Hepatocyte (in vitro differentiated cells): Measurements from ENCODE around the gene NAP1L4. TPM values are rescaled to one million over a fixed set of nuclear protein-coding genes. Genes with fewer than 3 reads are reported as not detected.

ENCODE experiments used
- DNase-seq: peaks from one replicate; pipeline ENCODE4 v3.0.0-alpha.2; 2016; ENCODE audit warnings: low spot score
- H2AFZ ChIP-seq: fragments of 200-600 bp; sonication (generic); 2 replicates; pipeline ENCODE4 v1.6.0; 2016; ENCODE audit warnings: antibody characterized with exemption, mild to moderate bottlenecking
- H3K27ac ChIP-seq: fragments of 200-600 bp; sonication (generic); 2 replicates; pipeline ENCODE4 v1.5.1; 2016; ENCODE audit warnings: mild to moderate bottlenecking
- H3K27me3 ChIP-seq: fragments of 200-600 bp; sonication (generic); 2 replicates; pipeline ENCODE4 v1.6.1; 2016
- H3K36me3 ChIP-seq: fragments of 200-600 bp; sonication (generic); replicated peaks from 2 replicates; pipeline ENCODE4 v1.5.1; 2016; ENCODE audit warnings: low read depth; ENCODE audit not compliant: insufficient read depth
- H3K4me1 ChIP-seq: fragments of 200-600 bp; sonication (generic); 2 replicates; pipeline ENCODE4 v1.5.1; 2016; ENCODE audit warnings: mild to moderate bottlenecking, moderate library complexity; ENCODE audit not compliant: insufficient read depth
- H3K4me2 ChIP-seq: fragments of 200-600 bp; sonication (generic); 2 replicates; pipeline ENCODE4 v1.6.0; 2016
- H3K4me3 ChIP-seq: fragments of 200-600 bp; sonication (generic); 2 replicates; pipeline ENCODE4 v1.5.1; 2016; ENCODE audit warnings: mild to moderate bottlenecking
- H3K79me2 ChIP-seq: fragments of 200-600 bp; sonication (generic); 2 replicates; pipeline ENCODE4 v1.6.0; 2017; ENCODE audit warnings: mild to moderate bottlenecking
- H3K9me2 ChIP-seq: fragments of 200-600 bp; sonication (generic); replicated peaks from 2 replicates; pipeline ENCODE4 v1.6.0; 2017; ENCODE audit warnings: mild to moderate bottlenecking; ENCODE audit not compliant: insufficient read depth
- H3K9me3 ChIP-seq: fragments of 200-600 bp; sonication (generic); 2 replicates; pipeline ENCODE4 v1.5.1; 2016; ENCODE audit warnings: low read depth, mild to moderate bottlenecking
- H4K20me1 ChIP-seq: fragments of 200-600 bp; sonication (generic); 2 replicates; pipeline ENCODE4 v1.6.0; 2016; ENCODE audit warnings: mild to moderate bottlenecking; ENCODE audit not compliant: insufficient read depth, poor library complexity, severe bottlenecking
- EZH2 ChIP-seq: fragments of 200-600 bp; sonication (generic); IDR thresholded peaks from 2 replicates; pipeline ENCODE4 v1.6.1; 2016; ENCODE audit warnings: antibody characterized with exemption, mild to moderate bottlenecking, borderline replicate concordance
- EZH2phosphoT487 ChIP-seq: fragments of 200-600 bp; sonication (generic); IDR thresholded peaks from one replicate; pipeline ENCODE4 v1.6.1; 2018; ENCODE audit warnings: antibody characterized with exemption, mild to moderate bottlenecking, low read depth, moderate library complexity; ENCODE audit not compliant: unreplicated experiment, severe bottlenecking
- WGBS: methylation state at CpG from one replicate; pipeline ENCODE4 v1.1.6; 2016; ENCODE audit warnings: low lambda C conversion rate; ENCODE audit errors: missing lambda C conversion rate; 5-methylcytosine and 5-hydroxymethylcytosine counted together
- polyA plus RNA-seq: library from polyadenylated mRNA; unstranded; fragments of >200 nt; fragmentation: Nextera tagmentation; extraction: Ambion mirVana; gene quantifications from 2 replicates; pipeline ENCODE4 v1.2.1, GENCODE V29; 2016
- total RNA-seq: library from RNA; depleted of rRNA; stranded (reverse); fragments of >200 nt; gene quantifications from 2 replicates; pipeline ENCODE4 v1.2.3, GENCODE V29; 2014
- TF ChIP-seq, protein P1 (sequence below): fragments of 200-600 bp; sonication (generic); IDR thresholded peaks from 2 replicates; pipeline ENCODE4 v1.5.1; 2016; ENCODE audit warnings: antibody characterized with exemption, mild to moderate bottlenecking; ENCODE audit not compliant: poor library complexity

NAP1L4 gene
- total and polyA plus RNA-seq, 2 experiments from 2014 or later = 79.0 to 118 TPM

DNA sequence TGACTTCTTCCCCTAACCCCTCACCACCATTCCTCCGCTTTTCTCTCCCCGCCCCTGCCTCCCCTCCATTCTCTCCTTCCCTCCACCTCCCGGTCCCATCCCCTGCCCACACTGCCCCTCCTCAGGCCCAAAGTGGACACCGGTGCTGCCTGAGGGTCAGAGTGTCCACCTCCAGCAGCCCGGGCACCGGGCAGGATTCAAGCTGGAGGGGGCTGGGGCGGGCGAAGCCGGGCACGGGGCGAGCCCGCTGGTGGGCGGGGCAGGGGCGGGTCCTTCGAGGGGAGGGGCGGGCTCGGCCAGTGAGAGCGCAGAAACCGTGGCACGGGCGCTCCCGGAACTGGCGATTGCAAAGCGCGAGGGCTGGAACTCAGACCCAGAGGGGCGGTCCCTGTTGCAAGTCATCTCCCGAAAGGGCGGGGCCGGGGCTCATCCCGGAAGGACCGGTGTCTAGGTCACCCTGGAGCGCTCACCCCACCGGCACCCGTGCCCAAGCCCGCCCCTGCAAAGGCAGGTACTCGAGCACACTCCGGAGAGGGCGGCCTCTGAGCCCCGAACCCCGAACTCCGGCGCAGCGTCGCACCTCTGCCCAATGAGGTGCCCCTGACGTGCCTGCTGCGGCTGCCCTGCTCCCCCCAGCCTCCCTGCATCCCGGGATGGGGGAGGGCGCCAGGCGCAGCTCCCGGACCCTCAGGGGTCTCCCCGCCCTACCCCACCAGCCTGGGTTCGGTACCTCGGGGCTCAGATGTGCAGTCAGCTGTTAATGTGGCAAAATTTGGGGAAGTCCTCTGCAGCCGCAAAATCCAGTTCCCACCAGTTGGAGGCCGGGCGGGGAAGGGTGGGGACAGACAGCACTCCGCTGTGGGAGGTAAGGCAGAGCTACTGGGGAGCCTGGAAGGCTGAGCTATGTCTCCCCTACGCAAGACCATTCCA, 90.0 kb downstream of the NAP1L4 start:
- peaks cover 10% of the 10 kb centered on the region for H3K79me2 ChIP-seq
- TF ChIP-seq EZH2phosphoT487 (no peak), EZH2 (no peak)
- TF ChIP-seq, protein P1, sequence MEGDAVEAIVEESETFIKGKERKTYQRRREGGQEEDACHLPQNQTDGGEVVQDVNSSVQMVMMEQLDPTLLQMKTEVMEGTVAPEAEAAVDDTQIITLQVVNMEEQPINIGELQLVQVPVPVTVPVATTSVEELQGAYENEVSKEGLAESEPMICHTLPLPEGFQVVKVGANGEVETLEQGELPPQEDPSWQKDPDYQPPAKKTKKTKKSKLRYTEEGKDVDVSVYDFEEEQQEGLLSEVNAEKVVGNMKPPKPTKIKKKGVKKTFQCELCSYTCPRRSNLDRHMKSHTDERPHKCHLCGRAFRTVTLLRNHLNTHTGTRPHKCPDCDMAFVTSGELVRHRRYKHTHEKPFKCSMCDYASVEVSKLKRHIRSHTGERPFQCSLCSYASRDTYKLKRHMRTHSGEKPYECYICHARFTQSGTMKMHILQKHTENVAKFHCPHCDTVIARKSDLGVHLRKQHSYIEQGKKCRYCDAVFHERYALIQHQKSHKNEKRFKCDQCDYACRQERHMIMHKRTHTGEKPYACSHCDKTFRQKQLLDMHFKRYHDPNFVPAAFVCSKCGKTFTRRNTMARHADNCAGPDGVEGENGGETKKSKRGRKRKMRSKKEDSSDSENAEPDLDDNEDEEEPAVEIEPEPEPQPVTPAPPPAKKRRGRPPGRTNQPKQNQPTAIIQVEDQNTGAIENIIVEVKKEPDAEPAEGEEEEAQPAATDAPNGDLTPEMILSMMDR = no peak
- H3K4me1 ChIP-seq = peaks cover 16% of the 10 kb centered on the region
- peak overlapping the region; percentile 99 for H3K4me2 ChIP-seq
- no peaks in the 10 kb centered on the region for H3K36me3 ChIP-seq
- peak overlapping the region; percentile 92 for H3K27ac ChIP-seq
- no peaks in the 10 kb centered on the region for H3K9me2 ChIP-seq
- peak overlapping the region; percentile 85 for H2AFZ ChIP-seq
- peak; percentile 97 for DNase-seq
- no peaks in the 10 kb centered on the region for H3K9me3 ChIP-seq
- H4K20me1 ChIP-seq = no peaks in the 10 kb centered on the region
- 6% methylated on average over 31 of the region's 58 CpGs for WGBS
- no peaks in the 10 kb centered on the region for H3K27me3 ChIP-seq
- H3K4me3 ChIP-seq = peak overlapping the region; percentile 88

DNA sequence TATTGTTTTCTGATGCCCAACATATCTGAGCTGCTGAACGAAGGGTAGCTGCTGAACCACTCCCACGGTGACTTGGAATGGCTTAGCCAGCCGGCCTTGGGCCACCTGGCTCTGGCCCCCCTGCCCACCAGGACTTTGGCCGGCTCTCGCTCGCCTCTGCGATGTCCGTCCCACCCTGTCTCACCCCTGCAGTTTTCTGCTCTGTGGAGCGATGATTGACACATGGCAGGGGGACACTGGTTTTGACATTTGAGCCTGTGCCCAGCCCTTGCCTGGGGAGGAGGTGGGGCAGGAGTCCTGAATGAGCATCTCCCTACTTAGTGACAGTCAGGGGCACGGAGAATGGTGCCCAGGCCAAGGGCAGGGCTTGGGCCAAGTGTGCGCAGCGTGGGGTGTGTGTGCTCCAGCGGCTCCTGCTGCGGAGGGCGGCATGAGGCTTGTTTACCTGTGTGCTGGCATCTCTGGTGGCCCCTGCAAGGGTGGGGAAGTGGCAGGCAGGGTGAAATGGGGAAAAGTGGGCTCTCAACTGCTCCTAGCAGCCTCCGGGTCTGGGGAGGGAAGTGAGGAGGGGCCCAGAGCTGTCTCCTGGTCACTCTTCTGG, 90.8 kb downstream of the NAP1L4 start:
- Histone ChIP-seq H3K27me3 (no peaks in the 10 kb centered on the region), H3K9me3 (no peaks in the 10 kb centered on the region), H4K20me1 (no peaks in the 10 kb centered on the region), H2AFZ (peak overlapping the region; percentile 85), H3K79me2 (peaks cover 10% of the 10 kb centered on the region), H3K9me2 (no peaks in the 10 kb centered on the region), H3K36me3 (no peaks in the 10 kb centered on the region), H3K4me3 (no peak overlapping the region), H3K27ac (peak overlapping the region; percentile 66), H3K4me1 (peaks cover 16% of the 10 kb centered on the region), H3K4me2 (peak overlapping the region; percentile 99)
- 89% methylated on average over 15 of the region's 16 CpGs for WGBS
- TF ChIP-seq EZH2 (no peak), EZH2phosphoT487 (no peak)
- TF ChIP-seq, protein P1 = no peak
- DNase-seq = no peak

DNA sequence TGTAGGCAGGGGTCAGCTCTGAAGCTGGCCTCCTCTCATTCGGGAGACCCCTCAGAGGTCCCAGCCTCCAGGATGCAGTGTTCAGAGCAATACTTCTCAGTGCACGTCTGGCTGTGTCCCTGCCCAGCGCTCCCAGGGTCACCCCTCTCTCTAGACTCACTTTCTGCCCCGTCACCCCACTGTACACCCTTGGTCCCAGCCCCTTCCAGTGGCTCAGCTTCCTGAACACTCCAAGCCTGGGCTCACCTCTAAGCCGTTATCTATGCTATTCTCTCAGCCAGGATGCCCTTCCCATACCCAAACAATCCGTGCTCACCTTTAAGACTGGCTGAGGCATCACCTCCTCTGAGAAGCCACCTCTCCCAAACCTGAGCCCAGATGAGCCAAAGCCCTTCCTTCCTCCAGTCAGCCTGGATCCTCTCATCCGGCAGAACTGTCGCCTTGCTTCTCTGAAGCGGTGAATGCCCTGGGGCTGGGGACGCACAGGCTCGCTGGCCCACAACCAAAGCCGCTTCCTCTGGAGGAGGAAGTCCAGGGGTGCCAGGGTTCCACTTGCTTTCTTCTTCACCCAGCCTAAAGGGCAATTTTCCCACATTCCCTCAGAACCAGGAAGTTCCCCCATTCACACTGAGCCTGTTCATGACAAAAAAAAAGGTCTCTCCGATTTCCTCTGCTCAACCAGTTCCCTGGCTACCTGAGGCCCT, 92.9 kb downstream of the NAP1L4 start:
- Histone ChIP-seq H3K27ac (no peak overlapping the region), H3K4me2 (no peak overlapping the region), H3K9me3 (no peaks in the 10 kb centered on the region), H3K79me2 (no peaks in the 10 kb centered on the region), H3K36me3 (no peaks in the 10 kb centered on the region), H4K20me1 (no peaks in the 10 kb centered on the region), H3K4me1 (peaks cover 12% of the 10 kb centered on the region), H3K9me2 (no peaks in the 10 kb centered on the region), H3K4me3 (no peak overlapping the region), H3K27me3 (no peaks in the 10 kb centered on the region), H2AFZ (no peak overlapping the region)
- DNase-seq = no peak
- TF ChIP-seq EZH2 (no peak), EZH2phosphoT487 (no peak)
- TF ChIP-seq, protein P1 = no peak
- WGBS = 86% methylated on average over 13 of the region's 13 CpGs
